BJ (cell line): ENCODE data around the gene PLD1. TPM values are rescaled to one million over a fixed set of nuclear protein-coding genes. Genes with fewer than 3 reads are reported as not detected.

ENCODE experiments used
- CTCF ChIA-PET: fragments of 350-600 bp; formaldehyde crosslinking; extraction: SDS; loops from one replicate; lab custom pipeline; 2021; ENCODE audit warnings: antibody characterized with exemption, inconsistent platforms; lab: Yijun Ruan, JAX
- POLR2A ChIA-PET: fragments of 300-600 bp; sonication (Branson Sonifier 250); formaldehyde crosslinking; extraction: SDS; loops from one replicate; lab custom pipeline; 2021; ENCODE audit warnings: antibody characterized with exemption; lab: Charles Lee
- DNase-seq: peaks from one replicate; pipeline ENCODE4 v3.0.0-alpha.2; 2011; ENCODE audit warnings: low read depth
- H3K27me3 ChIP-seq: 2 replicates; pipeline ENCODE4 v1.6.0; 2011; ENCODE audit warnings: low read length; ENCODE audit not compliant: control insufficient read depth, insufficient read depth
- H3K36me3 ChIP-seq: 2 replicates; pipeline ENCODE4 v1.5.1; 2011; ENCODE audit warnings: low read length; ENCODE audit not compliant: control insufficient read depth, insufficient read depth
- H3K4me3 ChIP-seq: 2 replicates; pipeline ENCODE4 v1.5.1; 2011; ENCODE audit warnings: low read depth, mild to moderate bottlenecking, control low read depth, low read length
- CTCF ChIP-seq: IDR thresholded peaks from 2 replicates; pipeline ENCODE4 v1.5.1; 2011; ENCODE audit warnings: low read depth, mild to moderate bottlenecking, control low read depth, inconsistent platforms, low read length, moderate library complexity; ENCODE audit not compliant: insufficient read depth
- polyA plus RNA-seq: library from polyadenylated mRNA; depleted of rRNA; stranded (reverse); fragments of >200 nt; gene quantifications from 2 replicates; pipeline ENCODE4 v1.2.3, GENCODE V29; 2011

The PLD1 gene
- polyA plus RNA-seq, 1 experiment: 6.4 TPM

GRCh38 chr3:171732756-171733155 lies 77.5 kb downstream of the PLD1 start:
- POLR2A ChIA-PET: no interaction called here
- H3K36me3 ChIP-seq: no peaks in the 10 kb centered on the region; the same call in 1 of the 2 replicates
- no peaks in the 10 kb centered on the region for H3K27me3 ChIP-seq
- CTCF ChIA-PET: no interaction called here
- TF ChIP-seq CTCF: no peak
- no peak for DNase-seq
- no peak overlapping the region for H3K4me3 ChIP-seq

DNA sequence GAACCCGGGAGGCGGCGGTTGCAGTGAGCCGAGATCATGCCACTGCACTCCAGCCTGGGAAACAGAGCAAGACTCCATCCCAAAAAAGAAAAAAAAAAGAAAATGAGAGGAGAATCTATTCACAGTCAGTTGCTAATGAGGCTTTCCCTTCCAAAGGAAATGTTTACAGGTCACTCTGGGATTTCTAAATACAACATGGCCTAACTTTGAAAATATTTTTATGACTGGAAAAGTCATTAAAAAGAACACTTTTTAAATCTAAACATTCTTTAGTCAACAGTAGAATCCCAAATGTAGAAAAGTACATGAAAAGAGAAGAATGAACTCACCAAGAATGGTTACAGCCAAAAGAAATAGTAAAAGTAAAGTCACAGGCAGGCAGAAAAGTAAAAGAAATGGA lies 78.6 kb downstream of the PLD1 start:
- no peak for DNase-seq
- CTCF ChIA-PET: no interaction called here
- Histone ChIP-seq H3K27me3 (no peaks in the 10 kb centered on the region), H3K4me3 (no peak overlapping the region), H3K36me3 (no peaks in the 10 kb centered on the region; the same call in 1 of the 2 replicates)
- TF ChIP-seq CTCF: no peak
- POLR2A ChIA-PET: interaction anchor here (0.6 kb wide), 1 partner anchor 733 kb away, joined by 3 read pairs; no protein-coding TSS in a partner anchor

GRCh38 chr3:171729452-171730334 lies 80.6 kb downstream of the PLD1 start:
- ChIA-PET POLR2A (no interaction called here), CTCF (no interaction called here)
- Histone ChIP-seq H3K27me3 (no peaks in the 10 kb centered on the region), H3K36me3 (peaks cover 3% of the 10 kb centered on the region), H3K4me3 (no peak overlapping the region)
- DNase-seq: no peak
- TF ChIP-seq CTCF: no peak

DNA sequence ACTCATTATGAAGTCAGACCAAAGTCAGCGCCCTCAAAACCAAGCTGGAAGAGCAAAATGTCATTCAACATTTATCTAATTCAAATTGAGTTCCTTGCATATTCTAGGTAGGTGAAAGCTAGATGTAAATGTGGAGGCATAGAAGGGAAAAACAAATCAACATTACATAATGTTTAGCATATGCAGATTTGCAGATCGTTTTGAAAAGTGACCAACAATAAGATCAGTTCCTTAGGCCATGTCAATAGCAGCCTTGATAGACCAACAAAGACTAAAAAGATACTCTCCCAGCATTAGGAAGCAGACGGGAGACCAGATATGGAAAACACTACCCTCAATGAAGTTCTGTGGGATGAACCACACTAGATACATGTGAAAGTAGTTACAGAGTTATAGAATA lies 83.0 kb downstream of the PLD1 start:
- POLR2A ChIA-PET: no interaction called here
- Histone ChIP-seq H3K36me3 (peaks cover 3% of the 10 kb centered on the region), H3K27me3 (no peaks in the 10 kb centered on the region), H3K4me3 (no peak overlapping the region)
- CTCF ChIA-PET: no interaction called here
- no peak for TF ChIP-seq CTCF
- no peak for DNase-seq

GRCh38 chr3:171718493-171719185 lies 91.6 kb downstream of the PLD1 start:
- no peak for DNase-seq
- ChIA-PET POLR2A (no interaction called here), CTCF (interaction anchor here (0.7 kb wide), 1 partner anchor 103 kb away, joined by 3 read pairs; no protein-coding TSS in a partner anchor)
- no peak overlapping the region for H3K4me3 ChIP-seq
- H3K36me3 ChIP-seq: no peaks in the 10 kb centered on the region
- TF ChIP-seq CTCF: no peak
- no peaks in the 10 kb centered on the region for H3K27me3 ChIP-seq
